NCI-H2171 (cell line): Measurements from ENCODE around the gene COX18.

Experiments used
- DNase-seq: peaks from one replicate; lab custom pipeline; 2025; lab: John Stamatoyannopoulos, UW

COX18 gene

GRCh38 chr4:73053076-73053475 is 16.4 kb downstream of the COX18 start:
- DNase-seq: no peak

- DNase-seq: no peak
Measured at GRCh38 chr4:73051625-73052024, 17.9 kb downstream of the COX18 start.

GRCh38 chr4:73045879-73046278 is 23.6 kb downstream of the COX18 start:
- DNase-seq: no peak

- no peak for DNase-seq
Measured at GRCh38 chr4:73037057-73037456, 32.5 kb downstream of the COX18 start.

GRCh38 chr4:73036123-73036522 is 33.4 kb downstream of the COX18 start:
- no peak for DNase-seq

GRCh38 chr4:73034896-73035295 is 34.6 kb downstream of the COX18 start:
- DNase-seq: no peak

- DNase-seq: no peak
Measured at GRCh38 chr4:73028621-73029020, 40.9 kb downstream of the COX18 start.

GRCh38 chr4:73021634-73022033 is 47.9 kb downstream of the COX18 start:
- DNase-seq: no peak

- no peak for DNase-seq
Measured at GRCh38 chr4:73019462-73020047, 50.0 kb downstream of the COX18 start.

GRCh38 chr4:73018595-73018994 is 50.9 kb downstream of the COX18 start:
- no peak for DNase-seq

- DNase-seq: no peak
Measured at GRCh38 chr4:73013310-73013709, 56.2 kb downstream of the COX18 start.

GRCh38 chr4:73012673-73013072 is 56.8 kb downstream of the COX18 start:
- DNase-seq: no peak

GRCh38 chr4:73011629-73011985 is 57.9 kb downstream of the COX18 start:
- no peak for DNase-seq

- DNase-seq: no peak
Measured at GRCh38 chr4:73010789-73011628, 58.5 kb downstream of the COX18 start.

- no peak for DNase-seq
Measured at GRCh38 chr4:73007526-73008100, 61.9 kb downstream of the COX18 start.

- DNase-seq: no peak
Measured at GRCh38 chr4:73006286-73006990, 63.1 kb downstream of the COX18 start.

GRCh38 chr4:73005514-73005913 is 64.0 kb downstream of the COX18 start:
- DNase-seq: no peak
